ENCODE data around the gene DHX9.

DHX9 gene

DNA sequence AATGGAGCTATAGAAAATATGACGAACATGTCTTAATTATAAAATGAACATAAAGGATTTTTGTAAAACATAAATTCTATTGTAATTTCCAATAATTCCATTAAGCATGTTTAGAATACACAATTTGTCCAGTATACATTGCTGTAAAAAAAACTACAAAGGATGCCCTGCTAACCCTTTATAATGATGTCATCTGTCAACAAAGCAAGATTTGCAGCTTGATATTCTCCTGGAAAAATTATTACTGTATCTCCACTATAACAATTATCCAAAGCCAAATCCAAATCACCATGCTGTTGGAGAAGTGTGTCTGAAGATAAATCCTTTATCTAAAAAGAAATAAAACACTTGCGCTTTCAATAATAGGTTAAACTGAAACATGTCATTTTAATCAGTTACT, 66.2 kb downstream of the DHX9 start:
- no peak overlapping the region for H3K4me3 ChIP-seq (replicated peaks; ENCODE audit: insufficient read depth, low read length)
- no peak for DNase-seq (ENCODE audit: low read depth in 1 of 2, low spot score in 1 of 2)
- H3K27me3 ChIP-seq (ENCODE audit: insufficient read depth, poor library complexity, severe bottlenecking), result no peaks in the 10 kb centered on the region
- no peak overlapping the region for H3K27ac ChIP-seq (replicated peaks)
- no peak for TF ChIP-seq SPI1 (IDR thresholded peaks at IDR 0.05; ENCODE audit: borderline replicate concordance, low read depth)
- no peak for TF ChIP-seq POLR2AphosphoS5 (IDR thresholded peaks at IDR 0.05; ENCODE audit: low read depth)
- TF ChIP-seq, protein P1, sequence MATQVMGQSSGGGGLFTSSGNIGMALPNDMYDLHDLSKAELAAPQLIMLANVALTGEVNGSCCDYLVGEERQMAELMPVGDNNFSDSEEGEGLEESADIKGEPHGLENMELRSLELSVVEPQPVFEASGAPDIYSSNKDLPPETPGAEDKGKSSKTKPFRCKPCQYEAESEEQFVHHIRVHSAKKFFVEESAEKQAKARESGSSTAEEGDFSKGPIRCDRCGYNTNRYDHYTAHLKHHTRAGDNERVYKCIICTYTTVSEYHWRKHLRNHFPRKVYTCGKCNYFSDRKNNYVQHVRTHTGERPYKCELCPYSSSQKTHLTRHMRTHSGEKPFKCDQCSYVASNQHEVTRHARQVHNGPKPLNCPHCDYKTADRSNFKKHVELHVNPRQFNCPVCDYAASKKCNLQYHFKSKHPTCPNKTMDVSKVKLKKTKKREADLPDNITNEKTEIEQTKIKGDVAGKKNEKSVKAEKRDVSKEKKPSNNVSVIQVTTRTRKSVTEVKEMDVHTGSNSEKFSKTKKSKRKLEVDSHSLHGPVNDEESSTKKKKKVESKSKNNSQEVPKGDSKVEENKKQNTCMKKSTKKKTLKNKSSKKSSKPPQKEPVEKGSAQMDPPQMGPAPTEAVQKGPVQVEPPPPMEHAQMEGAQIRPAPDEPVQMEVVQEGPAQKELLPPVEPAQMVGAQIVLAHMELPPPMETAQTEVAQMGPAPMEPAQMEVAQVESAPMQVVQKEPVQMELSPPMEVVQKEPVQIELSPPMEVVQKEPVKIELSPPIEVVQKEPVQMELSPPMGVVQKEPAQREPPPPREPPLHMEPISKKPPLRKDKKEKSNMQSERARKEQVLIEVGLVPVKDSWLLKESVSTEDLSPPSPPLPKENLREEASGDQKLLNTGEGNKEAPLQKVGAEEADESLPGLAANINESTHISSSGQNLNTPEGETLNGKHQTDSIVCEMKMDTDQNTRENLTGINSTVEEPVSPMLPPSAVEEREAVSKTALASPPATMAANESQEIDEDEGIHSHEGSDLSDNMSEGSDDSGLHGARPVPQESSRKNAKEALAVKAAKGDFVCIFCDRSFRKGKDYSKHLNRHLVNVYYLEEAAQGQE (IDR thresholded peaks at IDR 0.05; ENCODE audit: insufficient replicate concordance, low read depth), result no peak
- TF ChIP-seq GABPA (IDR thresholded peaks at IDR 0.05; ENCODE audit: low read depth), result no peak
- TF ChIP-seq, protein P2, sequence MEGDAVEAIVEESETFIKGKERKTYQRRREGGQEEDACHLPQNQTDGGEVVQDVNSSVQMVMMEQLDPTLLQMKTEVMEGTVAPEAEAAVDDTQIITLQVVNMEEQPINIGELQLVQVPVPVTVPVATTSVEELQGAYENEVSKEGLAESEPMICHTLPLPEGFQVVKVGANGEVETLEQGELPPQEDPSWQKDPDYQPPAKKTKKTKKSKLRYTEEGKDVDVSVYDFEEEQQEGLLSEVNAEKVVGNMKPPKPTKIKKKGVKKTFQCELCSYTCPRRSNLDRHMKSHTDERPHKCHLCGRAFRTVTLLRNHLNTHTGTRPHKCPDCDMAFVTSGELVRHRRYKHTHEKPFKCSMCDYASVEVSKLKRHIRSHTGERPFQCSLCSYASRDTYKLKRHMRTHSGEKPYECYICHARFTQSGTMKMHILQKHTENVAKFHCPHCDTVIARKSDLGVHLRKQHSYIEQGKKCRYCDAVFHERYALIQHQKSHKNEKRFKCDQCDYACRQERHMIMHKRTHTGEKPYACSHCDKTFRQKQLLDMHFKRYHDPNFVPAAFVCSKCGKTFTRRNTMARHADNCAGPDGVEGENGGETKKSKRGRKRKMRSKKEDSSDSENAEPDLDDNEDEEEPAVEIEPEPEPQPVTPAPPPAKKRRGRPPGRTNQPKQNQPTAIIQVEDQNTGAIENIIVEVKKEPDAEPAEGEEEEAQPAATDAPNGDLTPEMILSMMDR (IDR thresholded peaks at IDR 0.05; ENCODE audit: insufficient read depth, low read length), result no peak

DNA sequence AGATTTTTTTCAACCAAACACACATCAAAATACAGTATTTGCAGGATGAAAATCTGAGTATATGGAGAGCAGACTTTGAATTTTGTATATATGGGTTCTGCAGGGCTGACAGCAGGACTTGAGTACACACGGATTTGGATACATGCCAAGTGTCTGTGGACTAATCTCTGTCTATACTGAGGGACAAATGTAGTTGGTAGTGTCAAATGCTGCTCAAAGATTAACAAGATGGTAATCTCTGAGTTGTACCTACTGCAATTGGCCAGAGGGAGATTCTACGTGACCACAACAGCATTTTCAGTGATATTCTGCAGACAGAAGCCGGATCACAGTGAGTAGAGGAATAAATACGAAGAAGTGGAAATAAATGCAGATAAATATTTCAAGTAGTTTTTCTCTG, 70.4 kb downstream of the DHX9 start:
- Histone ChIP-seq H3K27ac (replicated peaks) (no peak overlapping the region), H3K27me3 (ENCODE audit: insufficient read depth, poor library complexity, severe bottlenecking) (no peaks in the 10 kb centered on the region), H3K4me3 (replicated peaks; ENCODE audit: insufficient read depth, low read length) (no peak overlapping the region)
- no peak for DNase-seq (ENCODE audit: low read depth in 1 of 2, low spot score in 1 of 2)
- TF ChIP-seq POLR2AphosphoS5 (IDR thresholded peaks at IDR 0.05; ENCODE audit: low read depth) (no peak), GABPA (IDR thresholded peaks at IDR 0.05; ENCODE audit: low read depth) (no peak), SPI1 (IDR thresholded peaks at IDR 0.05; ENCODE audit: borderline replicate concordance, low read depth) (no peak)
- TF ChIP-seq, protein P2 (IDR thresholded peaks at IDR 0.05; ENCODE audit: insufficient read depth, low read length), result no peak
- TF ChIP-seq, protein P1 (IDR thresholded peaks at IDR 0.05; ENCODE audit: insufficient replicate concordance, low read depth), result no peak

DNA sequence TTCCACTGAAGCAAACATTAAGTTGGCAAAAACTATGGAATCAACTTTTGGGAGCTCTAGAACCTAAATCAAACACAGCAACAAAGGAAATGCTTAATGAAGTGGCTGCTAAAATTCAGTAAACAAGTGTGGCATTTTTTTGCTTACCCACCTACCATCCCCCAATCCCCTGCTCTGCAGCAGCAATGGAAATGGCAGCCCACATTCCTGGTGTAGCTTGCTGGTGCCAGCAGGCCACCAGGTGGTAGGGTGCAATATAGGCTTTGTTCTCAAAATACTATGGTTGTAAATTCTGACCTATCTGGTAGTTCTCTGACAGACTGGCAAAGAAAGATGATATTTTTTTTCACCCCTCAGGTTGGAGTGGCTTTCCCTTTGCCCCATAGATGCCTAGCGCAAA, 71.0 kb downstream of the DHX9 start:
- no peak overlapping the region for H3K27ac ChIP-seq (replicated peaks)
- no peaks in the 10 kb centered on the region for H3K27me3 ChIP-seq (ENCODE audit: insufficient read depth, poor library complexity, severe bottlenecking)
- TF ChIP-seq, protein P1 (IDR thresholded peaks at IDR 0.05; ENCODE audit: insufficient replicate concordance, low read depth), result no peak
- TF ChIP-seq, protein P2 (IDR thresholded peaks at IDR 0.05; ENCODE audit: insufficient read depth, low read length), result no peak
- TF ChIP-seq GABPA (IDR thresholded peaks at IDR 0.05; ENCODE audit: low read depth), result no peak
- TF ChIP-seq POLR2AphosphoS5 (IDR thresholded peaks at IDR 0.05; ENCODE audit: low read depth), result no peak
- no peak for TF ChIP-seq SPI1 (IDR thresholded peaks at IDR 0.05; ENCODE audit: borderline replicate concordance, low read depth)
- DNase-seq (ENCODE audit: low read depth in 1 of 2, low spot score in 1 of 2), result no peak
- no peak overlapping the region for H3K4me3 ChIP-seq (replicated peaks; ENCODE audit: insufficient read depth, low read length)

Data from HL-60 (cell line).